Pancreas (tissue), 10 donors: ENCODE measurements around the gene TRAPPC2B. TPM values are rescaled to one million over a fixed set of nuclear protein-coding genes. Genes with fewer than 3 reads are reported as not detected.

Experiments
- ATAC-seq, 4 donors: fragments of 200-7000 bp; cut with Tn5 transposase; one replicate each; pipeline versions ENCODE4 v1.8.0 to v1.9.1; 2020; ENCODE audit warnings: mild to moderate bottlenecking in 4 of 4, moderate library complexity in 4 of 4
- DNase-seq, 6 donors: peaks; one replicate each; pipeline ENCODE4 v3.0.0-alpha.2; 2020
- FAIRE-seq: peaks from 2 replicates; lab custom pipeline; 2012; peaks lifted over from hg19 to GRCh38; lab: Jason Lieb, UNC
- H3K27ac ChIP-seq, 4 donors: fragments of 200-600 bp; sonication (generic); 1 replicate in 3 of 4; 2 replicates in 1 of 4; pipeline versions ENCODE4 v1.5.0 to v1.8.0; 2020
- H3K27me3 ChIP-seq, 4 donors: fragments of 200-600 bp; one replicate each; pipeline ENCODE4 v1.8.0; 2021
- H3K36me3 ChIP-seq, 3 donors: fragments of 200-600 bp; sonication (generic) in 1 of 3; one replicate each; pipeline versions ENCODE4 v1.5.0 to v1.8.0; 2020 to 2021
- H3K4me1 ChIP-seq, 3 donors: fragments of 200-600 bp; one replicate each; pipeline ENCODE4 v1.8.0; 2021
- H3K4me3 ChIP-seq, 4 donors: fragments of 200-600 bp; sonication (generic) in 2 of 4; one replicate each; pipeline versions ENCODE4 v1.5.0 to v1.8.0; 2020 to 2021
- H3K9me3 ChIP-seq, 4 donors: fragments of 200-600 bp; one replicate each; pipeline ENCODE4 v1.8.0; 2021
- CTCF ChIP-seq, 4 donors: fragments of 200-600 bp; sonication (generic) in 3 of 4; IDR thresholded peaks; one replicate each; pipeline versions ENCODE4 v1.5.0 to v1.8.0; 2021; ENCODE audit warnings: antibody characterized with exemption in 4 of 4
- WGBS, 2 donors: extraction: QIAGEN DNeasy Blood & Tissue Kit; methylation state at CpG; one replicate each; pipeline ENCODE4 v1.1.7; 2013; 5-methylcytosine and 5-hydroxymethylcytosine counted together
- intact Hi-C, 3 donors: fragments of 100-400 bp; cut with DNase I; formaldehyde crosslinking; loops; one replicate each; pipeline versions ENCODE4 v1.11.1 to v1.14.2; 2022
- polyA plus RNA-seq, 2 donors: library from polyadenylated mRNA; stranded (reverse); fragments of 200-250 nt; gene quantifications; one replicate each; pipeline ENCODE4 v1.2.3, GENCODE V29; 2013
- total RNA-seq, 6 donors: library from RNA; stranded (reverse); fragmentation: NEBNext Ultra II Directional in 4 of 6; extraction: Animal tissue kit (Norgen Biotek cat#: 25700) in 4 of 6; gene quantifications; one replicate each; pipeline versions ENCODE4 v1.2.1 to v1.2.4, GENCODE V29; 2021 to 2023
- donor health status: healthy with polysubstance abuse.
- donor health status: DM: no; HTN: no; CAD: no; lungs with moderate emphysema.
- donor health status: DM: no; HTN: no; CAD: no.
- donor health status: control.
- donor health status: control.
- donor health status: Bipolar disorder and iron deficiency.
- donor health status: DM: yes; HTN: yes; CAD: no.
- donor health status: DM: no; HTN: no; CAD: no.
- donor health status: DM: no; HTN: no; CAD: no.
- donor health status: DM: yes; HTN: yes; CAD: no.

Gene TRAPPC2B
- total and polyA plus RNA-seq, 8 donors, result 2.1 to 14.7 (median 2.9) TPM

DNA sequence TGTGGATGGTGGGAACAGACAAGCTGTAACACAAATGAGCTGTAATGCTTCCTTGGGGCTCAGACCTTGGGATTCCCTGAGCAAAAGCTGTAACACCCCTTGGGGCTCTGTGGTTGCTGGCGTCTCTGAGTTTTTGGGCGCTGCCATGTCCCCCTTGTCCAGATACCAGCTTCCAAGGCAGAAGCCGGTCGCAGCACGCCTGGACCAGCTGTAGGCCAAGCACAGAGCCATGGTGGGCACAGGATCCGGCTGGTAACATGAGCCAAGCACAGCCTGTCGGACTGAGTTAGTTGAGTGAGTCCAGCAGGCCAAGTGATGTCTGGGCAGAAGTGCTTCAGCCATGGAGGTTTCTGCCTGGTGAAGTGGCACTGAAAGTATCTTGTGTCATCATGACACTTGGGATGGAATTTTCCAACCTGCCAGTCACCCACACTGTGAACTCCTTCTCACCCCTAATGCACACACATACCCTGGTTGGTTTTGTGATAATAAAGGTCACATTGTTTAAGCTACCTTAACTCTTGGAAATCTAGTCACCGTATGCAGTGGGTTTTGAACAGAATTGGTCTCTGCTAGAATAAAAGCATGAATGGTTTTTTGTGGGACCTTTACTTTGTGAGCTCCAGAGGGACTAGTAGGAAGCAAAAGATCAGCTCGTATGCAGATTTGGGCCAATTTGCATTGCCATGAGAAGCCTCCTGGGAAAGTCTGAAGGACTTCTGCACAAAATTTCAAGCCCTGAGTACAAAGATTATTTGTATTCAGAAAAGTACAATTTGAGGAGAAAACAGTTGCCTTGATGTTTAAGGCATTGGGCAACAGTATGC is 40.6 kb downstream of the TRAPPC2B start:
- WGBS, 2 donors, result 88% methylated on average over 9 of the region's 9 CpGs
- peaks cover 0 to 7% (median 5%) of the 10 kb centered on the region in 3 donors for H3K36me3 ChIP-seq
- H3K27ac ChIP-seq, result no peak overlapping the region
- H3K9me3 ChIP-seq, result no peaks in the 10 kb centered on the region
- DNase-seq, result no peak
- FAIRE-seq, result no peak
- no peaks in the 10 kb centered on the region for H3K4me1 ChIP-seq
- intact Hi-C loops, result no loop called here
- no peak for ATAC-seq
- no peak overlapping the region for H3K4me3 ChIP-seq
- TF ChIP-seq CTCF (IDR thresholded peaks at IDR 0.05), result no peak
- no peaks in the 10 kb centered on the region for H3K27me3 ChIP-seq

GRCh38 chr19:57406516-57407123 is 43.3 kb downstream of the TRAPPC2B start:
- intact Hi-C loops, result no loop called here
- FAIRE-seq, result no peak
- peak; percentile 29 to 61 (median 38) for ATAC-seq
- H3K4me1 ChIP-seq, result peaks cover 0 to 5% (median under 1%) of the 10 kb centered on the region in 3 donors
- H3K27me3 ChIP-seq, result no peaks in the 10 kb centered on the region
- 12 to 15% methylated on average over 8 of the region's 8 CpGs for WGBS, 2 donors
- no peaks in the 10 kb centered on the region for H3K9me3 ChIP-seq
- no peak overlapping the region for H3K4me3 ChIP-seq
- no peak overlapping the region for H3K27ac ChIP-seq
- H3K36me3 ChIP-seq, result no peaks in the 10 kb centered on the region
- DNase-seq, result peak; percentile 27 to 56 (median 52)
- TF ChIP-seq CTCF (IDR thresholded peaks at IDR 0.05), result peak; percentile 15 to 38 (median 28)

- intact Hi-C loops, result no loop called here
- ATAC-seq (peak; percentile 100), DNase-seq (peak; percentile 89 to 97 (median 91)), FAIRE-seq (peak; percentile 92)
- Histone ChIP-seq H3K27ac (peak within 1 kb of the TSS; percentile 10 to 47 (median 32)), H3K4me1 (peaks cover 0 to 7% (median 5%) of the 10 kb centered on the region in 3 donors), H3K36me3 (peaks cover 0 to 8% (median 0%) of the 10 kb centered on the region in 3 donors), H3K9me3 (no peaks in the 10 kb centered on the region), H3K4me3 (peak within 1 kb of the TSS; percentile 45 to 97 (median 89)), H3K27me3 (no peaks in the 10 kb centered on the region)
- WGBS, 2 donors, result 0 to 1% methylated on average over 55 of the region's 55 CpGs
- TF ChIP-seq CTCF (IDR thresholded peaks at IDR 0.05), result no peak
Observed at GRCh38 chr19:57410877-57411671, 47.7 kb downstream of the TRAPPC2B start, which contains the start of gene ZNF17. TSS of gene ZNF17 (plus strand) at chr19:57411161. CDS start at chr19:57413616, 2,455 bp downstream.

Other genes starting within 250 kb of the TRAPPC2B start
- gene USP29, start 243.6 kb upstream of the TRAPPC2B start, total RNA-seq, result not detected
- not detected for gene USP29, start 243.6 kb upstream of the TRAPPC2B start, polyA plus RNA-seq
- gene ZIM3, start 218.3 kb upstream of the TRAPPC2B start, total RNA-seq, result not detected
- not detected for gene ZIM3, start 218.3 kb upstream of the TRAPPC2B start, polyA plus RNA-seq
- not detected for gene DUXA, start 196.1 kb upstream of the TRAPPC2B start, total RNA-seq
- gene DUXA, start 196.1 kb upstream of the TRAPPC2B start, polyA plus RNA-seq, result not detected
- 10 to 100 TPM; 15.8 to 28.0 (median 17.0) TPM for gene ZNF264, start 172.1 kb upstream of the TRAPPC2B start, total RNA-seq
- 1 to 10 TPM; 4.7 to 5.4 TPM for gene ZNF264, start 172.1 kb upstream of the TRAPPC2B start, polyA plus RNA-seq
- under 1 TPM; 0.28 to 0.87 (median 0.64) TPM for gene AURKC, start 132.5 kb upstream of the TRAPPC2B start, total RNA-seq
- gene AURKC, start 132.5 kb upstream of the TRAPPC2B start, polyA plus RNA-seq, result 1 to 10 TPM; 1.1 to 2.3 TPM
- 1 to 10 TPM; 4.1 to 8.9 (median 5.2) TPM for gene ZNF805, start 122.9 kb upstream of the TRAPPC2B start, total RNA-seq
- gene ZNF805, start 122.9 kb upstream of the TRAPPC2B start, polyA plus RNA-seq, result under 1 TPM; 0.75 to 0.95 TPM
- 10 to 100 TPM; 15.9 to 30.9 (median 24.6) TPM for gene ZNF460, start 83.1 kb upstream of the TRAPPC2B start, total RNA-seq
- 1 to 10 TPM in 1 of 2 donors, under 1 TPM in 1; 0.45 to 3.8 TPM for gene ZNF460, start 83.1 kb upstream of the TRAPPC2B start, polyA plus RNA-seq
- 1 to 10 TPM; 1.3 to 4.1 (median 1.5) TPM for gene ZNF543, start 43.1 kb upstream of the TRAPPC2B start, total RNA-seq
- 1 to 10 TPM in 1 of 2 donors, under 1 TPM in 1; 0.76 to 1.4 TPM for gene ZNF543, start 43.1 kb upstream of the TRAPPC2B start, polyA plus RNA-seq
- gene ZNF304, start 12.3 kb upstream of the TRAPPC2B start, total RNA-seq, result 1 to 10 TPM; 1.9 to 4.6 (median 2.5) TPM
- 1 to 10 TPM; 1.1 to 3.3 TPM for gene ZNF304, start 12.3 kb upstream of the TRAPPC2B start, polyA plus RNA-seq
- 1 to 10 TPM in 5 of 6 donors, under 1 TPM in 1; 0.60 to 1.4 (median 1.1) TPM for gene ZNF547, start within 50 bp of the TRAPPC2B start, total RNA-seq
- gene ZNF547, start within 50 bp of the TRAPPC2B start, polyA plus RNA-seq, result 1 to 10 TPM; 1.3 to 4.1 TPM
- 1 to 10 TPM; 3.5 to 8.7 (median 5.1) TPM for gene ZNF548, start 26.3 kb downstream of the TRAPPC2B start, total RNA-seq
- 1 to 10 TPM; 3.7 to 5.2 TPM for gene ZNF548, start 26.3 kb downstream of the TRAPPC2B start, polyA plus RNA-seq
- gene ZNF17, start 47.6 kb downstream of the TRAPPC2B start, total RNA-seq, result 1 to 10 TPM; 3.7 to 6.8 (median 4.7) TPM
- 1 to 10 TPM; 2.3 to 2.7 TPM for gene ZNF17, start 47.6 kb downstream of the TRAPPC2B start, polyA plus RNA-seq
- 1 to 10 TPM; 4.2 to 7.2 (median 5.2) TPM for gene ZNF749, start 71.8 kb downstream of the TRAPPC2B start, total RNA-seq
- gene ZNF749, start 71.8 kb downstream of the TRAPPC2B start, polyA plus RNA-seq, result 1 to 10 TPM; 2.1 to 4.5 TPM
- under 1 TPM; 0.12 to 0.32 (median 0.27) TPM for gene VN1R1, start 93.6 kb downstream of the TRAPPC2B start, total RNA-seq
- under 1 TPM; 0.11 to 0.80 TPM for gene VN1R1, start 93.6 kb downstream of the TRAPPC2B start, polyA plus RNA-seq
- gene ZNF772, start 114.0 kb downstream of the TRAPPC2B start, total RNA-seq, result 1 to 10 TPM; 2.3 to 8.9 (median 4.1) TPM
- gene ZNF772, start 114.0 kb downstream of the TRAPPC2B start, polyA plus RNA-seq, result 1 to 10 TPM; 1.3 to 2.0 TPM
- gene ZNF419, start 124.2 kb downstream of the TRAPPC2B start, total RNA-seq, result 1 to 10 TPM; 1.7 to 4.4 (median 3.0) TPM
- gene ZNF419, start 124.2 kb downstream of the TRAPPC2B start, polyA plus RNA-seq, result 1 to 10 TPM; 3.5 to 7.6 TPM
- 1 to 10 TPM; 2.6 to 4.0 (median 3.2) TPM for gene ZNF773, start 136.4 kb downstream of the TRAPPC2B start, total RNA-seq
- 1 to 10 TPM in 1 of 2 donors, under 1 TPM in 1; 0.99 to 3.6 TPM for gene ZNF773, start 136.4 kb downstream of the TRAPPC2B start, polyA plus RNA-seq
- gene ZNF549, start 163.8 kb downstream of the TRAPPC2B start, total RNA-seq, result 1 to 10 TPM; 1.2 to 3.5 (median 1.9) TPM
- 1 to 10 TPM; 1.5 to 2.9 TPM for gene ZNF549, start 163.8 kb downstream of the TRAPPC2B start, polyA plus RNA-seq
- gene ZNF550, start 196.3 kb downstream of the TRAPPC2B start, total RNA-seq, result 1 to 10 TPM; 2.1 to 6.8 (median 3.4) TPM
- 1 to 10 TPM; 2.1 to 2.8 TPM for gene ZNF550, start 196.3 kb downstream of the TRAPPC2B start, polyA plus RNA-seq
- 1 to 10 TPM; 1.3 to 2.7 (median 1.9) TPM for gene ZNF416, start 215.4 kb downstream of the TRAPPC2B start, total RNA-seq
- 1 to 10 TPM in 1 of 2 donors, under 1 TPM in 1; 0.91 to 1.9 TPM for gene ZNF416, start 215.4 kb downstream of the TRAPPC2B start, polyA plus RNA-seq
- 1 to 10 TPM in 4 of 6 donors, under 1 TPM in 2; 0.63 to 2.8 (median 1.0) TPM for gene ZIK1, start 220.6 kb downstream of the TRAPPC2B start, total RNA-seq
- 1 to 10 TPM in 1 of 2 donors, under 1 TPM in 1; 0.87 to 3.0 TPM for gene ZIK1, start 220.6 kb downstream of the TRAPPC2B start, polyA plus RNA-seq
- 1 to 10 TPM in 3 of 6 donors, under 1 TPM in 3; 0.85 to 1.8 (median 1.1) TPM for gene ZNF530, start 236.3 kb downstream of the TRAPPC2B start, total RNA-seq
- 1 to 10 TPM in 1 of 2 donors, under 1 TPM in 1; 0.76 to 2.3 TPM for gene ZNF530, start 236.3 kb downstream of the TRAPPC2B start, polyA plus RNA-seq